ENCODE measurements around the gene PPP1R1B.
"Not testable (repeated sequence)": the region's sequence is repeated elsewhere in the genome, so short reads cannot be mapped to it uniquely, and the experiment has no call there.

Gene PPP1R1B

DNA sequence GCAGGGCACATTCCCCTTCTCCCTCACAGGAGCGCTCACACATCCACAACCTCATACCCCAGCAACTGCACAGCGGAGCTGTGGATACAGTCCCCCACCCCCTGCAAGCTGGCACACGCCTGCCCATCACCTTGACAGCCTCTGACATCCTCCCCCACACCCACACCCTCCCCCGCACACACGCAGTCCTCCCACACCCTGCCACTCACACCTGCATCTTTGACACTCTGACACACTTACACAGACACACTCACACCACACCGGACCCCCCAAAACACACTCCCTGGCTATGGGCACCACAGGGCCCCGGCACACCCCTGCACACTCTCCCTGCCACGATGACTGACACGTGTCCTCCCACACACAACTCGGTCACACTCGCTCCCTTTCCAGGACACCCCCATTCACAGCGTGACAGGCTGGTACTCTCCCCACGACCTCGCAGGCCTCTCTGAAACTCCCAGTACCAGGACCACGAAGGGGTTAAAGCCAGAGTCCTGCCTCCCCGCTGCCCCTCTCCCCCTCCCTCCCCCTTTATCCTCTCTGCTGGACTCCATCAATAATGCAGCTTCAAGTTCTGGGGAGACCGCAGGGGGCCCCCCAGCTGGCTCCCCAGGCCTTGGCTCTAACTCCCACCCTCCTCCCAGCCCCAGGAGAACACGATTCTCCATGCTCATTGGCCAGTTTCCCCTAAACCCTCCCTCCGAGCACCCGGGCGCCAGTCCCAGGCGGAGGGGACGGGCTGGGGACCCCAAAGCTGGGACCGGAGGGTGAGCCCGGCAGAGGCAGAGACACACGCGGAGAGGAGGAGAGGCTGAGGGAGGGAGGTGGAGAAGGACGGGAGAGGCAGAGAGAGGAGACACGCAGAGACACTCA is at the start of gene PPP1R1B:
PPP1R1B (plus strand) TSS at position 782 of the 876 bp plus-strand sequence. CDS start 441 bp downstream, outside the sequence.
- DNase-seq (ENCODE audit: extremely low spot score, insufficient read length, low read depth) (no peak), FAIRE-seq (no peak)

DNA sequence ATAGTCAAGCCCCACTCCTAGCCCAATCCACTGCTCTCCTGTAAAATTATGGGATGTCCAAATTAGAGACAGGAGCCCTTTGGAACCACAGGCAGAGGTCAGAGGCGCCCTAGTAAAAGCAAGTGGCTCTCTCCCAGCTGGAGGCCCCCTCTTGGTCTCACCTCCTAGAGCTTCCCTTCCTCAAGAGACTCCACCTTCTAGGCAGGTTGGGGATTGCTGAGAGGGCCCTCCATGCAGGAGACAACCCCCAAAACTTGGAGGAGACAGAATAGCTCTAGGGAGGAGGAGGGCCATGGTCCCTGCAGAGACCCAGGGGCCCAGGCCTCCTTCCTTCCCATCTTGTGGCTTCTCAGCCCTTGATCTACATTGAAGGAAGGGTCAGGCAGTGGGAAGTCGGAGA is 48.5 kb upstream of the PPP1R1B start:
- DNase-seq (ENCODE audit: extremely low spot score, insufficient read length, low read depth) (no peak), FAIRE-seq (no peak)

DNA sequence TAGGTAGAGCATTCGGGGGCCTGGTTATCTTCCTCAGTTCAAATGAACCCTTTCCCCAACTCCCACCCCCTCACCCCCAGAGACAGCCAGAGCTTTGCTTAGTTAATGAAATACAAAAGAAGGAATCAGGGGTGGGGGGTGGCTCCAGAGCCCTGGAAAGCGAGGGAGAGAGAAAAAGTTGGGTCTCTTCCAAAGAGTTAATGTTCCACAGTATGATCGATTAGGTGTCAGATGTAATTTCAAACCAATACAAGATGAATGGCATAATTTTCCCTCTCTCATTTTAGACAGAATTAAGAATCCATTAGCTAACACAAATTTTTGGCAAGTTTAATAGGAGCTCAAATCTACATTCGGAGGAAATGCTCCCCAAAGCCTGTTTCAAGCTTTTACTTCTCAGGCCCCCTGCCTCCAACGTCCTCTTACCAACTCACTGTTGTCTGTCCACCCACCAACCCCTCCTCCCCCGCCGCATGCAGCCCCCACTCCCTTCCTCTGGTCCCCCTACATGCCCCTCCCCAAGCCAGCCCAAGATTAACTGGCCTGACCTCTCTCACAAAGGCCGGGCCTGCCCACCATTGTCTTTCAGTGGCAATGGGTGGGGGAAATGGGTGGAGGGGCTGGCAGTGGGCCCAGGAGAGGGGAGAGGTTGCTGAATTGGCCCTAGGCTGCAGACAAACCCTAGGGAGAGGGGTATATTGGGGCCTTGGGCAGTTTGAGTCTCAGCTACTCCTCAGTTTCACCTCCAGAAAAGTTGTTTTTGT is 47.3 kb upstream of the PPP1R1B start:
- DNase-seq (ENCODE audit: extremely low spot score, insufficient read length, low read depth), result no peak
- no peak for FAIRE-seq

DNA sequence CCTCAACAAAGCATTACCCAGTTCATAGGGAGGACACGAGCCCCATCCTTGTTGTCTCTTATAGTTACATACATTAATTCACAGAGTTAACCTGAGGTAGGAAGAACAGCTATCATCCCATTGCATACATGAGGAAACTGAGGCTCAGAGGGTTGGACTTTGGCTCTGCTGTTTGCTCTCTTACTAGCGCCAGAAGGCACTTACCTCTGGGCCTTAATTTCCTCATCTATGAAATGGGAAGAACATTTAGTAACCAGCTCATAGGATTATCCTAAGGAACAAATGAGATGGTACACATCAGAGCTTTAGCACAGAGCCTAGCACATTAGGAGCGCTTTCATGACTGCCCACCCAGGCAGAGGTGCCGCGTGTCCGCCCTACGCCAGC is 46.7 kb upstream of the PPP1R1B start:
- FAIRE-seq (no peak), DNase-seq (ENCODE audit: extremely low spot score, insufficient read length, low read depth) (no peak)

DNA sequence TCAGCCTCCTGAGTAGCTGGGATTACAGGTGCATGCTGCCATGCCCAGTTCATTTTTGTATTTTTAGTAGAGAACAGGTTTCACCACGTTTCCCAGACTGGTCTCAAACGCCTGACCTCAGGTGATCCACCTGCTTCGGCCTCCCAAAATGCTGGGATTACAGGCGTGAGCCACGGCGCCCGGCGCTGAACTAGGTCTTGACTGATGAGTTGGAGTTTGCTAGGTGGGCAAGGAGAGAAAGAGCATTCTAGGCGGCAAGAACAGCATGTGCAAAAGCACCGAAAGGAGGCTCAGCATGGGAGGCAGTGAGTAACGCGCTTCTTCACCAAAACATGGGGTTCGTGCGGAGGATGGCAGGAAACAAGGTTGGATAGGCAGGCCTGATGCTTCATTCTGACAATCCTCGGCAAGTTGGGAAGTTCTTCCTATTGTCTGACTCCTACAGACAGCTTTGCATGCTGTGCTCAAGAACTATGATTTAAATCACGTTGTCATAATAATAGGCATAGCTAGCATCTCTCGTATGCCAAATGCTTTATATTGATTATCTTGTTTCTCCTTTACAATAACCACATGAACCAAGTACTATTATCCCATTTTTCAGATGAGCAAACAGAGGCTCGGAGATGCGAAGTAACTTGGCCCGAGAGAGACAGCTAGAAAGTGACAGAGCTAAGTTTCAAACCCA is 45.5 kb upstream of the PPP1R1B start:
- FAIRE-seq, result no peak
- no peak for DNase-seq (ENCODE audit: extremely low spot score, insufficient read length, low read depth)

DNA sequence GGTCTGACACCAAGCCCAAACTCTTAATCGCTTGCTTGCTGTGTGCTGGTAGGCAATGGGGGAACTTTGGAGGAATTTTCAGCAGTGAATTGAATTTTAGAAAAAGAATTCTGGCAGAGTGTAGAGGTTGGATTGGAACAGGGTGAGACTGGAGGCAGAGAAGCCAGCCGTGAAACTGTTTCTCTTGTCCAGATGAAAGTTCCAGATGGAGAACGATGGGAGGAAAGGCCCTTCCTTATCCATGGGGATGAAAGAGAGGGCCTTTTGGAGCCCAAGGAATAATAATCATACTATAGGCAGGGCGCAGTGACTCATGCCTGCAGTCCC is 45.0 kb upstream of the PPP1R1B start:
- no peak for DNase-seq (ENCODE audit: extremely low spot score, insufficient read length, low read depth)
- no peak for FAIRE-seq

DNA sequence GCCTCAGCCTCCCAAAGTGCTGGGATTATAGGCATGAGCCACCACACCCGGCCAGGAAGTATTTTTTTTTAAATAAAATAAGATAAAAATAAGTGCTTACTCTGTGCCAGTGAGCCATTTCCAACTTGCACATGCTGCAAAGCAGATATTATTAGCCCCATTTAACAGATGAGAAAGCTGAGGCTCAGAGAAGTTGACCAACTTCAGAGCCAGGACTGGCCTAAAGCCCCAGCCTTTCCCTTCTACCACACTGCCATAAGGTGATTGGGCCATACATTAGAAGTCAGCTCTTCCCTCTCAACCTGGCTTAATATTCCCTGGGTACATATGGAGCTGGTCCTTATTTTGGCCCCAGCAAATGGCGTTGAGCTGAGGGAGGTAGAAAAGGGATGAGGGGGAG is 44.1 kb upstream of the PPP1R1B start:
- FAIRE-seq, result no peak
- no peak for DNase-seq (ENCODE audit: extremely low spot score, insufficient read length, low read depth)

DNA sequence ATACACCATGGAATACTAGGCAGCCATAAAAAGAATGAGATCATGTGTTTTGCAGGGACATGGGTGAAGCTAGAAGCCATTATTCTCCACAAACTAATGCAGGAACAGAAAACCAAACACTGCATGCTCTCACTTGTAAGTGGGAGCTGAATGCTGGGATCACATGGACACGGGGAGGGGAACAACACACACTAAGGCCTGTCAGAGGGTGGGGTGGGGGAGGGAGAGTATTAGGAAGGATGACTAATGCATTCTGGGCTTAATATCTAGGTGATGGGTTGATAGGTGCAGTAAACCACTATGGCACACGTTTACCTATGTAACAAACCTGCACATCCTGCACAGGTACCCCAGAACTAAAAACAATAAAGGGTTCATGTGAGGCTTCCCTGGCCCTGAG is 36.6 kb upstream of the PPP1R1B start:
- not testable (repeated sequence) for FAIRE-seq

DNA sequence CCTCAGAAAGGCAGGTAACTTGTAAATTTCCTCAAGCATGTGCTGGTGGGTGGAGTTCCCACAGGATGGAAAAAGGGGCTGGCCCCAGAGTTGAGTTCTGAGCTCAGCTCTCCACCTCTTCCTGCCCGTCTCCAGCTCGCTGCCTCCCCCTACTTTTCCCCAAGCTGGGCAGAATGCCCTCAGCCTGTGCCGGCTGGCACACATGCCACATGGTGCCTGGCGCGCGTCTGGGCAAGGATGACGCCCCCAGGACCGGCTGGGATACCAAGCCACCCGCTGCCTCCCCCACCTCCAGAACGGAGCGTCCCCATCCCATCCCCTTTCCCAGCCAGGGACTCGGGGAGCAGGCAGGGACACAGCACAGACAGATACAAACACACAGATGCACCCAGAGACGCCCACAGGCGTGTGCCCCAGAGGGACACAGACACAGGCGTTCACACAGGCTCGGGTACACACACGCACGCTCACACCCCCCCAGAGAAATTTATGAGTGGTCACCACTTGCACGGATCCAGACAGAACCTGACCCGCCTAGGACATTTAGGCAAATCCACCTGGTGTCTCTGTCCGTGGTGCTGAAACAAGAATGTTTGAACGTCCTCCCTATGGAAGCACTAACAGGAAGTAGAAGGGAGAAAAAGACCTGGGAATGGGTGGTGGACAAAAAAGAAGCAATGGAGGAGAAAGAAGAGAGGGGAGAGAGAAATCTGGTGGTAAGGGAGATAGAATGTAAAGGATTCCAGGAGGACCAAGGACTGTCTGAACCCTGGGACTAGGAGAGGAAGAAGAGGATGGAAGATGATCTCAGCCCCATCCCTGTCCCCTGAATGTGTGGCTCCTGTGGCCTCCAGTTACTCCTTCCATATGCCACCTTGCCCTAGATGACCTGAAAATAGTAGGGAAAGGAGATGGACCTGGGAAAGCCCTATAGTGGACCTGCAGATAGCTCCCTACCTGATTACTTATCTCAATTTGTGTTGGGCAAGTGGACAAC is 34.5 kb upstream of the PPP1R1B start:
- no peak for FAIRE-seq
- DNase-seq (ENCODE audit: extremely low spot score, insufficient read length, low read depth), result no peak

More for the DNA sequence above, 36.6 kb upstream of the PPP1R1B start:
- not testable (repeated sequence) for DNase-seq (ENCODE audit: extremely low spot score, insufficient read length, low read depth)

DNA sequence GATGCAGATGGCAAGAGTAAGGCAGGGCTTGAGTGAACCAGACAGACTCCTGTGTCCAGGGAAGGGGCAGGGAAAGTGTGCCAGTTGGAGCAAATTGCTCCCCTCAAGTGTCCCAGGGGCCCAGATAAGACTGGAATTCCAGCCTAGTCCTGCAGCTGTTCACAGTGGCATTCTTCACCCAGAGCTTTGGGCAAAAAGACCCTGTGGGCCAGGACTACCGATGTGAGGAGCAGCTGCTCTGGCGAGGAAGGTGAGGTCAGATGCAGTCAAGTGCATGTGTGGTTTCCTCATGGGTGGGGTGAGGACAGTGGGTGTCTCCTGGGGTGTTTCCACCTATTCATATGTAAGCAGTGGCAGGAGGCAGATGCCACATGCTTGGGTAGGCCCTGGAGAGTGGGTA is 33.4 kb upstream of the PPP1R1B start:
- FAIRE-seq, result no peak
- no peak for DNase-seq (ENCODE audit: extremely low spot score, insufficient read length, low read depth)

DNA sequence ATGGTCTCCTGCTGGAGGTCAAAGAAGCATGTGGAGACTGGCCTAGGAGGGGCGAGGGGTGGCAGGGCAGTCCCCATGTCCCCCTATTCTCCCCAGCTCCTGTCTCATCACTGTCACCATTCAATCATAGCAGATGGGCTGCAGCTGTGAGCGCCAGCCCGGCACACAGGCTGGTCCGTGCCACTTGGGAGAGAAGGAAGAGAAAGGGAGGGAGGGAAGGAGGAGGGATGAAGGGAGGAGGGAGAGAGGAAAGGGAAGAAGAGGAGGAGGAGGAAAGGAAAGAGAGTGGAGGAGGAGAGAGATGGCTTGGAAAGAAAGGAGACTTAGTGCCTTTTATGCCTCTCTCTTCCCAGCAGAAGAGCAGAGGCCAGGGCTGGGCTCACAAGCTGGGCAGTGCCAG is 31.5 kb upstream of the PPP1R1B start:
- no peak for FAIRE-seq
- DNase-seq (ENCODE audit: extremely low spot score, insufficient read length, low read depth), result no peak

DNA sequence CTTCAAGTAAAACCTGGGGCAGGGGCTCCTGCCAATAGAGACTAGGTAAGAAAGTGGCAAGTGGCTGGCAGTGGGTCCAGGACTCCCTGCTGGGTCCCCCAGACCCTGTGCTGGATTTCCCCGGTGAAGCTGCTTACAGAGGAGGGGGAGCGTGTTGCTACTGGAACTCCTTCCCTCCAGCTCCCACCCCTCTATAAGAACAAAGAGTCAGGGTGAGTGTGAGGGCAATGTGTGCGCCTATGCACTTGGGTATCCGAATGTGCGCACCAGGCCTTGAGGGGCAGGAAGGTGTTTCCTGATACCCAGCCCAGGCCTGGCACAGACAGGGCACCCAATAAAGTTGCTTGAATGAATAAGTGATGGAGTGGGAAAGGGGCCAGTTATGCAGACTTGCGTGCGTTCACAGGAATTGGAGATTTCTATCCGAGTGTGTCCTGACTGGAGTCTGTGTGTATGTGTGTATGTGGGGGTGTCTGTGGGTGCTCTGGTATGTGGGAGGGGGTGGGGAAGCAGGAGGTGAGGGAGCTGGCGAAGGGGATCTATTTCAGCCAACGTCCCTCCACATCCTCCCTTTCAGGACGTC is 30.7 kb upstream of the PPP1R1B start:
- no peak for FAIRE-seq

DNA sequence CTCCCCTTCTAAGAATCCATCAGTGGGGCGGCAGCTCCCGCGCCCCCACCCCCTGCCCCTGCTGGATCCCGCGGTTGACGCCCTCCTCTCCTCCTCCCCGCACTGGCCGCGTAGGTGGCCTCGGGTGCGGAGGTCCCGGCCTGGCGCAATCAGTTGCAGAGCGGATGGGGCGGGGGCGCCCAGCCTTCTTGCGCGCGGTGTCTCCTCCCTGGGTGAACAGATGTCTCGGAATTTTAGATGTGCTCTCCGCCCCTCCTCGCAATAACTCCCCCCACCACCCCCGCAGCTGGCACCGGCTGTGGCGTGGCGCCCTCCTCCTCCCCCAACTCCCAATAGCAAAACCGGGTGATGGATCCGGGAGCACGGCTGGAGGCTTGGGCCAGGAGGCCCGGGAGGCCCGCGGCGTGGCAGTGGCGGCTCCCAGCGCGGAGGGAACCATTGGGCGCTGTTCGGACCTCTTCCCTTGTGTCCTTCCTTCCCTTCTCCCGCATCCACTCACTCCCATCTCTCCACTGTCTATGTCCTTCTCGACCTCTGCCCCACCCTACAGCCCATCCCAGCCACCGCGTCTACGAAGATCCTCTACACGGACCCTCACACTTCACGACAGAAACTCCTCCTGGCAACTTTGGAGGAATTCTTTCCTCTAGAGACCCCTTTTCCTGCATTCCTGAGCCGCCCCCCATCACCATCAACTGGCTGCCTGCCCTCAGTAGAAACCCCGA is 30.0 kb upstream of the PPP1R1B start:
- no peak for DNase-seq (ENCODE audit: extremely low spot score, insufficient read length, low read depth)
- FAIRE-seq, result no peak

More for the DNA sequence above, 30.7 kb upstream of the PPP1R1B start:
- no peak for DNase-seq (ENCODE audit: extremely low spot score, insufficient read length, low read depth)

DNA sequence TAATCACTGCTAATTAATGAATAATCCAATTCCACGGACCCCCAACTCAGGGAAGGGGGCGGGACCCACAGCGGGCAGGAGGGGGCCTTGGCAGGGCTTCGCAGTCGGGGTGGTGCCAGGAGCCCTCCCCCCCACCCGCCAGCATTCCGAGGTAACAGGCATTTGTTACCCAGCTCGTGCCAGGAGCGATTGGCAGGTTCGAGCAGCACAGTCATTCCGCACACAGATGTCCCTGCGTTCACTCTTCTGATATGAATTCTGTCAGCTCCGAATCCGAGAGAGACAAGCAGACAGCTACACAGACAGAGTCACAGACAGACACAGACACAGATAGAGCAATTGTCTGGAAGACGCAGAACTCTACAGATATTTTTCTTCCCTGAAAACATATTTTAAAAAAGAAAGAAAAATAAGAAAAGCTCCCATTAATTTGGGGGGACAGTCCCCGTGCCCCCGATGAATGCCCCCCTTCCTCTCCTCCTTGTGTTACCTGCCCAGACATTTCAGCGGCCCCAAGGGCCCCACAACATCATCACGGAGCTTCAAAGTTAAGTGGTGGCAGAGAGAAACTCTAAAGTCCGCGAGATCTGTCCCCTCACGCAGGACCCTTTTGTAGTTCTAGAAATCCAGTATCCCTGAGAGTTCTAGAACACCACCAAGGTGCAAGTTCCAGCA is 29.2 kb upstream of the PPP1R1B start:
- FAIRE-seq, result no peak
- DNase-seq (ENCODE audit: extremely low spot score, insufficient read length, low read depth), result no peak

DNA sequence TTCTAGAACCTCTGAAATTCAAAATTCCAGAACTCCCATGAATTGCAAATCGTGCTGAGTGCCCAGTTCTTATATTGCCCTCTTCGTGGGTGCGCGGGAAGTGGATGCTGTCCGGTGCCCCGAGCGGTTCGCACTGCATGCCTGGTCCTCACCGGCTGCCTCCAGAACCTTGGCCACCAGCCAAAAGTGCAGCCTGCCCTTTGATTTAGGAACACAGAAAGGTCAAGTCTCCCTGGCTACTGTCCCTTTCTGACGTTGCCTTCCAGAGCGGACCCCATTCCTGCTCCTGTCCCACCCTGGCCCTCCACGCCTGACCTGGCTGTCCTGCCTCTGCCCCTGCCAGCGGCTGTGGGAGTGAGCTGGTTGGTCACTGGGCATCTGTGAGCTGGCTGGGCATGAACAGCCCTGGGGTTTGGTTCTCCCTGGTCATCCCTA is 28.7 kb upstream of the PPP1R1B start:
- FAIRE-seq, result no peak
- DNase-seq (ENCODE audit: extremely low spot score, insufficient read length, low read depth), result no peak

DNA sequence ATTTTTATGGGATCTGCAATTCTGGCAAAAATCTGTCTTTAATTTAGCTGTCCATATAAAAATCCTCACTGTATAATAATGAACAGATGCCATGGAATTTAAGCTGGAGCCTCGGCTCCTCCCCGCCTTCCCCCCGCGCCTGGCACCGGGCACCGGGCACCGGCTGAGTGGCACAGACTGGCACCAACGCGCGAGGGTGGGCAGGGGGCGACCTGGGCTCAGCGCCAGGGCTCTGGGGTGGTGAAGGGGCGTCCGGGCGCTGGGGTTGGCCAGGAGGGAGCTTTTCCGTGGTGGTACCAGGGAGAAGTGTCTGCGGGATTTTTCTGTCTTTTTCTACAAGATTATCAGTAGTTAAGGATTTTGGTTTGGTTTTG is 28.1 kb upstream of the PPP1R1B start:
- no peak for FAIRE-seq

DNA sequence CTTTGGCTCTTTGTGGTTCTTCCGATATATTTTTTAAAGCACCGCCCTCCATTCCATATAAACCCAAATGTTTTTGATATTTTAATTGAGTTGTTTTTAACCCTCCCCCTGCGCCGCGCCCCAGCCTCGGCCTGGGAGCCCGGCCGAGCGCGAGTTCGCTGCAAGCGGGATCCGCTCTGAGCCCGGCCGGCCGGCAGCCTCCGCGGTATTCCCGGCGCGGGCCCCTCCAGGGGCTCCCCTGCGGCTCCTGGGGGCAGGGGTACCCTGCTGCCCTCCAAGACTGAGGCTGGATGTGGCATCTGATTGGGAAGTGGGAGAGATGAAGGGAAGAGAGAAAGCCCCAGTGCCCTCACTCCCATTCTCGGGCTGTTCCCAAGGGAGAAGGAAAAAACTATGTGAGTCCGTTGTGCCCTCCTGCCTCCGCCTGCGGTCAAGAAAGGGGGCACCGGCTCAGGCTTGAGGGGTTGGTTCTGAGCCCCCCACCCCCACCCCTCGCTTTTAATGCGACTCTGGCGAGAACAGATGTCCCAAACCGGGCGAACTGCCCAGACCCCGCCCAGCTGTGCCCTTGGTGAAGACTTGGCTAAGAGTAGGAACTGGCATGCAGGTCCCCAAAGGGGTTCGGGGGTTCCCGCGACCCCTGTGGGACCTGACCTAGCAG is 27.6 kb upstream of the PPP1R1B start:
- DNase-seq (ENCODE audit: extremely low spot score, insufficient read length, low read depth), result no peak

More for the DNA sequence above, 28.1 kb upstream of the PPP1R1B start:
- no peak for DNase-seq (ENCODE audit: extremely low spot score, insufficient read length, low read depth)

More for the DNA sequence above, 27.6 kb upstream of the PPP1R1B start:
- no peak for FAIRE-seq

All from GM18507 (cell line).